NOMO-1 treated with dmso at 0.1 percent for 144 hours (cell line): ENCODE measurements around the gene XXYLT1.
"Not testable (repeated sequence)": the region's sequence is repeated elsewhere in the genome, so short reads cannot be mapped to it uniquely, and the experiment has no call there.

Experiments
- DNase-seq: peaks from one replicate; lab custom pipeline; 2025; ENCODE audit not compliant: unreplicated experiment; lab: John Stamatoyannopoulos, UW

The XXYLT1 gene

DNA sequence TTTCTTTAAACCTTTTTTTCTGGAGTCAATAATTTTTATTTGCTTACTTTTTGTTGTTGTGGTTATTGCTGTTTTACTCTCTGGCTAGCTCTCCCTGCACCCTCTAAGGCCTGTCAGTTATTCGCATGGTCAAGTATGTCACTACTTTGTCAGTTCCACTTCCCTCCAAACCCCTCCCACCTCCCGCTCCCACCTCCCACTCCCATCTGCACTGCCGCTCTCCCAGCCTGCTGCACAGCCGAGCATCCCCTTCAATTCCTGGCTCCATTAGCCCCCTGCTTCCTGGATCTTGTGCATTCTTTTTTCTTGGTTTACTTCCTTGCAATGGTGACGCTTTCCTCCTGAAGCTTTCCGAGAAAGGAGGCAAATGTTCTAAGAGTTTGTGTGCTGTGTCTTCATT is 218.0 kb downstream of the XXYLT1 start:
- no peak for DNase-seq

DNA sequence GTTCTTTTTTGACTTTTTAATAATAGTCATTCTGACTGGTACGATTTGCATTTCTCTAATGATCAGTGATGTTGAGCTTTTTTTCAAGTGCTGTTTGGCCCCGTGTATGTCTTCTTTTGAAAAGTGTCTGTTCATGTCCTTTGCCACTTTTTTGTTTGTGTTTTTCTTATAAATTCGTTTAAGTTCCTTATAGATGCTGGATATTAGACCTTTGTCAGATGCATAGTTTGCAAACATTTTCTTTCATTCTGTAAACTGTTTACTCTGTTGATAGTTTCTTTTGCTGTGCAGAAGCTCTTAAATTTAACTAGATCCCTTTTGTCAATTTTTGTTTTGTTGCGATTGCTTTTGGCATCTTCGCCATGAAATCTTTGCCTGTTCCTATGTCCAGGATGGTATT is 220.7 kb downstream of the XXYLT1 start:
- not testable (repeated sequence) for DNase-seq

DNA sequence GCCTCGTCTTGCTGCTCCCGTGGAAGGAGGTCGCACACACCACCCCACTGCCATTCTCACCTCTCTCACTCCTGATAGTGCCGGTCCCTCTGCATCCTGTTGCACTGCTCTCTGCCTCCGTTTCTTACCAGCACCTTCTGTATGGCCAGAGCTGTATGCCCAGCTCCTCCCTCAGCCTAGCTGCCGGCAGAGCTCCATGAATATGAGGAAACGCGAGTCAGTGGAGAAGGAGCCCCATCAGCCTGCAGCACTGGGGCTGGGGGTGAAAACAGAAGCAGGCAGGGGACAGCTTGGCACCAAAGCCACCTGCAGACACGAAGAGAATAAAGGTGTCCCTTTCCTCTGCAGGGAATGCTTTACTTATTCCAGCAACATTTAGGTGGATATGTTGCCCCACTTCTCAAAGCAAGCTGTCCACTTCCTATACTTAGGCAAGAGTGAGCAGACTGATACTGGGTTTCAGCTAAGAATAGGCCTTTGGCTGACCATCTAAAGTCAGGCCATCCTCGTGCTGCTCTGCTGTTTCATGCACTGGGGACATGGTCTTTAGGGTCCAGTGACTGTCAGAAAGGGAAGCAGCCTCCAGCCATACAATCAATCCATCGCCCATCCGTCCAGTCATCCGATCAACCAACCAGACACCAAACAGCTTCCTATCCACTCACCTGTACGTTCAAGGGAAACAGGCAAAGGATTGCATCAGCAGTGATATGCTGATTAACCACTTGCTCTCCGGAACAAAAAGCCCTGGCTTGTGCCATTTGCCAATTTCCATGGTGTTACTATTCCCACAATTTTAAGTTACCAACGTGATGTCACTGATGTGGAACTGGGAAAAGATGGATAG is 222.7 kb downstream of the XXYLT1 start:
- peak; percentile 12 for DNase-seq

DNA sequence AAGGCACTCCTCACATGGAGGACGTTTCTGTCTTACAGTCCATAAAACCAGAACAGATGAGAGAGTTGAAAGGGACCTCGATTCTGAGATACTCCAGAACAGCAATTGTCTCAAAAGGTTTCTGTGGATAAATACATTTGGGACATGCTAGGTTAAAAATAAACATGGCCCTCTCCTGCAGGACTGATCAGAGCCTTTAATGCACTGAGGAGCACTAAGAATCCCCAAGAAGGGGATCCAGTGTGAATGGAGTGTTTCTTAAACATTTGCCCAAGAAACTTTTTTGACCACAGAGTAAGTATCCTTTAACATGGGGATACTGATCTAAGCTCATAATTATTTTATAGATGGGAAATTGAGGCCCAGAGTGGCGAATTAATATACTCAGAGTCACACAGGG is 223.4 kb downstream of the XXYLT1 start:
- no peak for DNase-seq

DNA sequence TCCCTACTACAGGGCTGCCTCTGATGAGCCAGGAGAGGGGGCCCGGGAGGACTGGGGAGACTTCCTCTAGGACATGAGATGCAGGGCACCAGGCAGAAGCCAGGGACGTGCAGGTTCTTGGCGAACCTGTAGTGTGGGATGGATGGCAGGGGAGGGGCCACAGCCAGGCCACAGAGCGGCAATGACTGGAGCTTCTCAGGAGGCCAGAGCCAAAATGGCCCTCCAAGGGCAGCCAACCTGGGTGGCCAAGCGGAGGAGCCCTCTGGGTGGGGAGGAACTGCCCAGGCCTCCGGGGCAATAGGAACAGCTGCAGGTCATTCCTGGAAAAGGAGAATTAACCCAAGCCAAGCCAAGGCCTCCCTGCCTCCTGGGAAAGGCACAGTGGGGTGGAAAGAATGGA is 224.5 kb downstream of the XXYLT1 start:
- DNase-seq, result no peak

DNA sequence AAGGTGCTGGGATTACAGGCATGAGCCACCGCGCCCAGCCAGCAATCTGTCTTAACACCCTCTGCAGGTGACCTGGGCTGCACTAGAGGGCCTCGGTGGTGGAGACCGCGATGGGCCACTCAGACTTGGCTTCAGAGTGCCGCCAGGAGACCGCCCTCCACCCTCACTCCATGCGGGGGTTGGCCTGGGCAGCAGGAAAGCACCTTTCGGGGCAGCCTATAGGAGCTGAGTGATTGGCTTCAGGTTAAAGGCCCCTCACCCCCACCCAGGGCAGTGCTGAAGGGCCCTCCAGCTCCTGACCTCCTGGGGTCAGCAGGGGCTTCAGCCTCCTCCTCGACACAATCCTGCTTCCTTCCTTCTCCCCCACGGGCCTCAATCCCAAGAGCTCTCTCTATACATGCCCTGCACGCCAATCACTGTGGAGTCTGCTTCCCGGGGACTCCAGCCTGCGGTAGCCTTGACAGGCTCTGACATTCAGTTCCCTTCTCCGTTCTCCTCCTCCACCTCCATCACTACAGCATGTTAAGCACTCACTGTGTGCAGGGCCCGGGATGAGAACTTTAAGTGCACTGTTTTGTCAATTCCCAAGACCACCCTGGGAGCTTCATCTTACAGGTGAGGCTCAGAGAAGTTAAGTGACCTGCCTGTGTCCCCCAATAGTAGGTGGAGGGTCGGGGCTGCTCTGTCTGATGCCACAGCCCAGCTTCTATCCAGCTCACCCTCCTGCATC is 225.3 kb downstream of the XXYLT1 start:
- DNase-seq, result no peak

DNA sequence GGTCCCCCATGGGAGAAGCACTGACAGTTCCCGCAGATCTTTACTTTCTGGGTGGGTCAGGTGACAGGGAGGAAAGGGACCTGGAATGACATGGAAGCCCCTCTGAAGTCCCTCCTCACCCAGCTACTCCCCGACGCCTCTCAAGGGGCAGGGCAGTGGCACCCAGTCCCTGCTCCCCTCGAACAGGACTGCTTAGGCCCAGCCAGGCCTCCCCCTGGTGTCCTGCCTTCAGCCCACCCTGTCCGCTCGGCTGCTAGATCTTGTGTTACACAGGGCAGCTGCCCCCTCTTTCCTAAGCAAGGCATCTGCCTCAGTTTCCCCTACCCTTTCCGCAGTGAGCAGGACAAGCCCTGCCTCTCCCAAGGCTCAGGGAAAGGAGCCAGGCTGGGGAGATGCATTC is 226.5 kb downstream of the XXYLT1 start:
- no peak for DNase-seq

DNA sequence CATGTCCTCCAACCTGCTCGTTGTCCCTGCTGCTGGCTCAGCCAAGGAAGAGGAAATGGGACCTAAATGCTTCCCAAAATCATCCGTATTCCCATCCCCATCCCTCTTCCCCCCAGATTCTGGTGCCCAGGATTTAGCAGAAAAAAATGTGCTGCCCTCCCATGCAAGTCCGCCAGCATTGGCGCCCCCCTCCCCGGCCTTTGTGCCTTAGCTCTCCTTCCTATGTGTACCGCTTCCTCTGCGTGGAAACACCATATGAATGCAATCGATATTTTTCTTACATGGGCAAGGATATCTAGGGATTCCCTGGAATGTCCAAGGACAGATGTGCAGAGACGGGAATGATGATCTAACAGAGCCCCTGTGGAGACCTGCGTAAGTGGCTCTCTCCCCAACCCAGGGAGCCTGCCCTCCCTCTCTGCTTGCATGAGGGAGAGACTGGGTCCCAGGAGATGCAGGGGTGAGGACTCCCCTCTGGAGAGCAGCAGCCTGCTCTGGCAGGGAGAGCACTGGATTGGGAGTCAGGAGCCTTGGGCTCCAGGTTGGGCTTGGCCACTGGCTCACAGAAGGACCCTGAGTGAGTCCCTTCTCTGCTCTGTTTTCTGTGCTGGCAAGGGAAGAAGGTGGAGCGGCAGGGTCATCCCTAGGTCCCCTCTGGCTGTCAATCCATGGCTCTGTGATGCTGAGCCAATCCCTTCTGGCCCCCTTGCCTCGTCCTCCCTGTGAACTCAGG is 227.2 kb downstream of the XXYLT1 start:
- no peak for DNase-seq

DNA sequence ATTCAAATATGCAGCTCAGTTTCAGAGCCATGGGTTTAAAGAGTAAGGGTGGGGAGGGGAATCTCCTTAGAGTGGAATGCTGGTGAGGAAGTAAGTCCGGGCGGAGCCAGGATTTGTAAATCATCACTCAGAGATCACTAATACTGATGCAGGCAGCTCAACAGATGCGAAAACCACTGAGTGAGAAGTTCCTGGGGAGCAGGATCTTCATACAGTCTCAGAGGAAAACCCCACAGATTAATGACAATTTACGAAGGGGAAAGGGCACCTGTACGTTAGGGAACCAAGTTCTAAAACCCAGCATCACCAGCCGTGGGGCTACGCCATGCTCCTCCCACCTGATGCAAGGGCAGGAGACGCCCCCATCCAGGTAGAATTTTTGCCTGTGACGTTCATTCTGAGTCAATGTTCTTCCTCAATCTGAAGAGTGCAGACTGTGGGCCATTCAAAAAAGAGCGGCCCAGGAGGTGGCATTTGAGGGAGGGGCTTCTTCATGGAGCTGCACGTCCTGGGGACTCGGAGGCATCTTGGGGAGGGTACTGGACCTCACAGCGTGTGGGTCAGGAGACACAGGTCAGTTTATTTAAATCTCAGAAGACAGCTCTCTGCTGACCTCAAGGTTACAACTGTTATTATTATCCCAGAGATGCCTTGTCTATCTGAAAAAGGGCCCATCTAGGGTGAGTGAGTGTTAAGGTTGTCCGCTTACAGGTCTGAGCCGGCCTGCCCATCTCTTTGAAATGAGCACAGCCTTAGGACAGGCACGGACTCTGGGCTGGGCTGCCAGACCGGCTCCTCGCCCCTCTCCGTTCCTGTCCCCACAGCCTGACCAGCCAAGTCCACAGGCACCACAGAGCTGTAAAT is 228.0 kb downstream of the XXYLT1 start:
- DNase-seq, result no peak

DNA sequence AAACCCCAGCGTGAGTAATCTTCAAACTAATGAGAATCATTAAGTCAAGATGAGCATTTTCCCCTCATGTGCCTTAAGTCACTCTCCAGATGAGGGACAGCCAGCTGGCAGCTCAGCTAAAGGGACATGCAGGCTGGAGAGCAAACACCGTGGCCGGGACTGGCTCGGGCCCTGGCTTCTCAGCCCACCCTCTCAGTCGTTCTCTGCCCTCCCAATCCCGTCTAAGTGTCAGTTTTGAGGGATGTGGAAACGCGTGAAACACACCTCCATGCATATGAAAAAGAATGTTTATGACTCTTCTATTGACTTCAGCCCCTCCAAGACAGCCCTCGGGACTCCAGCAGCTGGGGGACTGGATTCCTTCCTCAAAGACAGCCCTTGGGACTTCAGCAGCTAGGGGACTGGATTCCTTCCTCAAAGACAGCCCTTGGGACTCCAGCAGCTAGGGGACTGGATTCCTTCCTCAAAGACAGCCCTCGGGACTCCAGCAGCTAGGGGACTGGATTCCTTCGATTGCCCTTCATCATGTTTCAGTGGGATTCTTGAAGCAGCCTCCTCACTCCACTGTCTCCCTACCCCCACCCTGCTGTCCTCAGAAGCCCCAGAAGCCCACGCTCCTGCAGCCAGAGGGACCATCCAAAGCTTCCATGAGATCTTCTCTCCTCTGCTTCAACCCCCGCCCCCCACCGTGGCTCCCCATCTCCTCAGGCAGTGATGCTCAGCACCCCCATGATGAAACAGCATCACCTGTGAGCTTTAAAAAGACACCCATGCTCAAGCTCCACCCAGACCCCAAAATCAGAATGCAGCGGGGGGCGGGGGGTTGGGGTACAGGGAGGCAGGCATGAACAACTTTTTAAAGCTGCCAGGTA is 228.9 kb downstream of the XXYLT1 start:
- no peak for DNase-seq

DNA sequence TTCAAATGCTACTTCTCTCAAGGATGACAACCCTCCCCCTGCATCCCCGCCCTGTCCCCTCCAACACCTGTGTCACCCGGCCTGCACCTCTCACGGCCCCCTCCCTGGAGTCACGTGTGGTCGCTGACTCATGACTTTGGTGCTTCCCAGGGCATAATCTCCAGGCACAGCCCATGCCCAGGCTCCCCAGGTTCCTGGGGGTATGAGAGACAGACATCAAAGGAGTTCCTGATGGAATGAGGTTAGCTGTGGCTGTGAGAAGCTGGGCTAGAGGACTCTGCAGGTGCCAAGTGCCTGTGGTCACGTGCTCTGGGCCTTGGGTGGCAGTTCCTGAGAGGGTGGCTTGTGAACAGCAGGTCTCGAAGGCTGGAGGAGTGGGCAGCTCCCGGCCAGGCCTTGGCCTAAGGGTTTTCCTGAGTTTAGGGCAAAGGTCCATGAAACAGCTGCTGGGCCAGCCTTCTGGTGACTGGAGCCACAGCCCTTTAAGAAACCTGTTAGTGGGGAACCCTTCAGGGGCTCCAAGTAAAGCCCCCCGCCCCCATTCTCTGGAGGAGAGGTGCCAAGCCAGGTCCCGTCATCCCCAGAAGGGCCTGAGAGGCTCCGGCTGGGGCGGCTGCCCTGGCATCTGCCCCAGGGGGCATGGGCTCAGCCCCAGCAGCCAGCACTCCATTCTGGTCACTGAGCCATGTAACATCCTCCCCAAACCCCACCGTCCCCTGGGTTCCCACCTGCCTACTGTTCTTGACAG is 230.0 kb downstream of the XXYLT1 start:
- DNase-seq, result no peak

DNA sequence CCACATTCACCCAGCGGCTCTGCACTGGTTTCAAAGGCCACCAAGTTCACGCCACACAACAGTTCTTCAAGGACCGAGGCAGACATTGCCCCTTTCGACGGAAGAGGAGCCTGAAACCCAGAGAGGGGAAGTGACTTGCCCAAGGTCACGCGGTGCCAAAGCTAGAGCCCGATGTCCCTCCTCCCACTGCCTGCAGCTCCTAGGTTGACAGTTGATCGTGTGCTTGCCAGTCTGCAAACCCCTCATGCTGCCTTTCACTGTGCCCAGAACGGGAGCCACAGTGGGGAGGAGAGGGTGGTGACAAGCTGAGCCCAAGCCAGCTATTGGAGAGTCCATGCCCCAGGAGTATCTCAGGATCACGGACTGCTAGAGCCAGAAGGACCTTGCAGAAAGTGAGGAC is 230.9 kb downstream of the XXYLT1 start:
- peak; percentile 88 for DNase-seq

DNA sequence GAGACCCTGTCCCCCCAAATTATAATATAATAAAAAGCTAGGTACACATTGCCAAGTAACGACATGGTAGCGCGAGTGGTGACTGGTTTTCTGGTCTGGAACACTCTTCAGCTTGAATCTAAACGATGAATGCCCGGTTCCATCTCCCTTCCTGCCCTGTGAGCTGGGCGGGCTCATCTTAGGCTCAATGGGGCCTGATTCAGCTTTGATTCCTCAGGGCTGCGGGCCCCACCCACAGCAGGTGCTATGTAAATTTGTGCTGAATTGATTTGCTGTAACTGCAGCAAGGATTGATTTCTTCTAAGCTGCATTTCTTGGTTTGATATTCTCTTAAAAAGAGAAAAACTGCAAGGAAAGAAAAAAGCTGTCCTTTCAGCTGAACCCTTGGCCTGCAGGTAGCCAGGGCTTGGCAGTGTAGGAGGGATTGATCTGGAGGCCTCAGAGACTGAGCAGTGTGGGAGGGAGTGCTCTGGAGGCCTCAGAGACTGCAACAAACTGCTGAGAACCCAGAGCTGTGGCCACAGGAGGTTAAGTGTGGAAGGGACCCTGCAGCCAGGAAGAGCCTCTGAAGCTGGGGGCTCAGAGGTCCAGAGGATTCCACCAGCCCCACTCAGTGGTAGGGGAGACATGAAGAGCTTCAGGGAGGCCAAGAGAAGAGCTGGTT is 231.6 kb downstream of the XXYLT1 start:
- no peak for DNase-seq

DNA sequence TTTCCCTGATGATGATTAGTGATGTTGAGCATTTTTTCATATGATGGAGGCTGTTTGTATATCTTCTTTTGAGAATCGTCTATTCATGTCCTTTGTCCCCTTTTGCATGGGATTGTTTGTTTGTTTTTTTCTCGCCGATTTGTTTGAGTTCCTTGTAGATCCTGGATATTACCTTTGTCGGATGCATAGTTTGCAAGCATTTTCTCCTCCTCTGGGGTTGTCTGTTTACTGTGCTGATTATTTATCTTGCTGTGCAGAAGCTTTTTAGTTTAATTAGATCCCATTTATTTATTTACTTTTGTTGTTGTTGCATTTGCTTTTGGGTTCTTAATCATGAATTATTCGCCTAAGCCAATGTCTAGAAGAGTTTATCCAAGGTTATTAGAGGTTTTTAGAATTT is 232.8 kb downstream of the XXYLT1 start:
- DNase-seq, result no peak

DNA sequence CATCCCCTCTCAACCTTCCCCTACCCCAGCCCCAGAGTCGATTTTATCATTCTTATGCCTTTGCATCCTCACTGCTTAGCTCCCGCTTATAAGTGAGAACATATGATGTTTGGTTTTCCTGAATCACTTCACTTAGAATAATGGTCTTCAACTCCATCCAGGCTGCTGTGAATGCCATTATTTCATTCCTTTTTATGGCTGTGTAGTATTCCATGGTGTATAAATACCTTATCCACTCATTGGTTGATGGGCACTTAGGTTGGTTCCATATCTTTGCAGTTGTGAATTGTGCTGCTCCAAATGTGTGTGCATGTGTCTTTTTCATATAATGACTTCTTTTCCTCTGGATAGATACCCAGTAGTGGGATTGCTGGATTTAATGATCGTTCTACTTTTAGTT is 233.4 kb downstream of the XXYLT1 start:
- not testable (repeated sequence) for DNase-seq

DNA sequence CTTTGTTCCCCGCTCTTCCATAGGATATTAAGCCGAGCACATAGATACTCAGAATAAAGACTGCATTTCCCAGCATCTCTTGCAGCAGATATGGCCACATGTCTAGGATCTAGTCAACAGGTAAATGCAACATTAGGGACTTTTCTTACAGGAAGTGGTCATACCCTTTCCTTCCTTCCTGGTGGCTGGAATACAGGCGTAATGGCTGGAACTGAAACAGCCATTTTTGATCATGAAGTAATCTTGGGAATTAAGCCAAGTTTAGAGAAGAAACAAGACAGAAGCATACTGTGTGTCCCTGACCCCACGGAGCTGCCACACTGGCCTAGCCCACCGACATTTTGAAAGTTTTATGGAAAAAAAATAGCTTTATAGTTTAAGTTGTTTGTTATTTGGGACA is 234.0 kb downstream of the XXYLT1 start:
- DNase-seq, result no peak

DNA sequence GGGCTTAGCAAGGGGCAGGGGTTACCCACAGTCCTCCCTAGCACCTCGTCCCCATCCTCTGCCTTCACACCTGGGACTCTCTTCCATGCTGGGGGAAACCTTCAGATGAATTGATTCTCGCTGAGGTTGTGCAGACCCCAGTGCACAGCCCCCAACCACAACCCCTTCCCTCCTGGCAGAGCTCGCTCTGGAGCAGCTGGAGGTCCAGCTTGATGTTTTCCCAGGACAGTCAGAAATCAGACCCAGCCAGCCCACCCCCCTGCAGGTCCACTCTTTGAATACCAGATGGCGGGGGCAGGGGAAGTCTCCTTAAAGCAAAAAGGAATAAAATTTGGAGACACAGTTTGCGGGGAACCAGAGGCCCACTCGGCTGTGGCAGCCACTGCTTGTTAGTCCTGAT is 234.4 kb downstream of the XXYLT1 start:
- no peak for DNase-seq

DNA sequence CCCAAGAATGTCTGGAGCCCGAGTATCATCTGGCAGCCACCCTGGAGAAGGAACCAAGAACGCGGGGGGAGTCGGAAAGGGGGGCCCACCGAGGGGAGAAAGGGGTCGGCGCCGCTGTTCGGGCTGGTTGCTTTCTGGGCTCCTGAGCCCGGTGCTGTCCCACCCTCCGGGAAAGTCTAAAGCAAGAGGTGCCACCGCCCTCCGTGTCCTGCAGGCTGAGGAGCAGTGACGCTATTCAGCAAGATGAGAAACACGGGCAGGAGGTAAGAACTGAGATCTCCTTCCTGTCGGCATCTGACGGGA is 234.8 kb downstream of the XXYLT1 start:
- DNase-seq, result no peak
